ENCODE measurements around the gene SMPD3. TPM values are rescaled to one million over a fixed set of nuclear protein-coding genes. Genes with fewer than 3 reads are reported as not detected.
A peak's percentile ranks its signal among the peaks of the same experiment; 100 is the strongest.

Gene SMPD3
- total RNA-seq, 4 donors from 2014 or later, result 0.33 to 2.4 (median 1.3) TPM

GRCh38 chr16:68421076-68421475 is 27.2 kb downstream of the SMPD3 start:
- H3K4me1 ChIP-seq, result peaks cover 15 to 24% of the 10 kb centered on the region in 2 donors
- TF ChIP-seq CTCF (IDR thresholded peaks at IDR 0.05), result no peak
- no peak for TF ChIP-seq POLR2A (IDR thresholded peaks at IDR 0.05)
- no peaks in the 10 kb centered on the region for H3K9me3 ChIP-seq
- intact Hi-C loops (cut with DNase I), result no loop called here
- no peaks in the 10 kb centered on the region for H3K27me3 ChIP-seq
- no peak overlapping the region for H3K27ac ChIP-seq
- WGBS, 2 donors, result 90 to 92% methylated on average over 5 of the region's 5 CpGs
- DNase-seq, result no peak
- H3K36me3 ChIP-seq, result no peaks in the 10 kb centered on the region
- no peak overlapping the region for H3K4me3 ChIP-seq (replicated peaks in 1 of 3)

GRCh38 chr16:68420366-68420942 is 27.9 kb downstream of the SMPD3 start:
- no peak for TF ChIP-seq POLR2A (IDR thresholded peaks at IDR 0.05)
- no peak for TF ChIP-seq CTCF (IDR thresholded peaks at IDR 0.05)
- WGBS, 2 donors, result 74 to 85% methylated on average over 4 of the region's 4 CpGs
- Histone ChIP-seq H3K9me3 (no peaks in the 10 kb centered on the region), H3K4me3 (replicated peaks in 1 of 3) (no peak overlapping the region), H3K36me3 (no peaks in the 10 kb centered on the region), H3K27ac (no peak overlapping the region), H3K4me1 (peaks cover 15 to 26% of the 10 kb centered on the region in 2 donors), H3K27me3 (no peaks in the 10 kb centered on the region)
- no peak for DNase-seq
- intact Hi-C loops (cut with DNase I), result no loop called here

- Histone ChIP-seq H3K4me3 (replicated peaks in 1 of 3) (no peak overlapping the region), H3K27me3 (no peaks in the 10 kb centered on the region), H3K4me1 (peaks cover 15 to 26% of the 10 kb centered on the region in 2 donors), H3K9me3 (no peaks in the 10 kb centered on the region), H3K36me3 (no peaks in the 10 kb centered on the region), H3K27ac (peak overlapping the region in 1 of 3 donors; percentile 41)
- WGBS, 2 donors, result 16 to 24% methylated on average over 11 of the region's 11 CpGs
- DNase-seq, result peak; percentile 73 to 83
- TF ChIP-seq POLR2A (IDR thresholded peaks at IDR 0.05) (no peak), CTCF (IDR thresholded peaks at IDR 0.05) (no peak)
- intact Hi-C loops (cut with DNase I), result no loop called here
Measured at GRCh38 chr16:68417711-68418301, 30.5 kb downstream of the SMPD3 start.

GRCh38 chr16:68416057-68417046 is 32.0 kb downstream of the SMPD3 start:
- Histone ChIP-seq H3K9me3 (no peaks in the 10 kb centered on the region), H3K36me3 (no peaks in the 10 kb centered on the region), H3K4me3 (replicated peaks in 1 of 3) (no peak overlapping the region), H3K27ac (peak overlapping the region in 1 of 3 donors; percentile 41), H3K27me3 (no peaks in the 10 kb centered on the region), H3K4me1 (peaks cover 15 to 26% of the 10 kb centered on the region in 2 donors)
- intact Hi-C loops (cut with DNase I), result no loop called here
- 79 to 81% methylated on average over 12 to 14 of the region's 15 CpGs for WGBS, 2 donors
- DNase-seq, result peak in 1 of 2 donors; percentile 28
- TF ChIP-seq CTCF (IDR thresholded peaks at IDR 0.05) (no peak), POLR2A (IDR thresholded peaks at IDR 0.05) (no peak)
